A673 (cell line): Measurements from ENCODE around the gene PPARGC1A.

Source experiments
- EZH2 ChIP-seq: fragments of 200-600 bp; sonication (generic); IDR thresholded peaks from 2 replicates; pipeline ENCODE4 v1.6.1; 2017; ENCODE audit warnings: borderline replicate concordance, low read depth, mild to moderate bottlenecking, mixed read lengths, antibody characterized with exemption, low read length; ENCODE audit not compliant: poor library complexity, severe bottlenecking
- TF ChIP-seq, protein P1 (sequence below): fragments of 300-800, 200-600 bp; sonication (generic); conservative IDR thresholded peaks from 2 replicates; pipeline ENCODE4 v1.5.1; 2017; ENCODE audit warnings: low read depth, mild to moderate bottlenecking, antibody characterized with exemption, low read length, moderate library complexity, mixed read lengths

DNA sequence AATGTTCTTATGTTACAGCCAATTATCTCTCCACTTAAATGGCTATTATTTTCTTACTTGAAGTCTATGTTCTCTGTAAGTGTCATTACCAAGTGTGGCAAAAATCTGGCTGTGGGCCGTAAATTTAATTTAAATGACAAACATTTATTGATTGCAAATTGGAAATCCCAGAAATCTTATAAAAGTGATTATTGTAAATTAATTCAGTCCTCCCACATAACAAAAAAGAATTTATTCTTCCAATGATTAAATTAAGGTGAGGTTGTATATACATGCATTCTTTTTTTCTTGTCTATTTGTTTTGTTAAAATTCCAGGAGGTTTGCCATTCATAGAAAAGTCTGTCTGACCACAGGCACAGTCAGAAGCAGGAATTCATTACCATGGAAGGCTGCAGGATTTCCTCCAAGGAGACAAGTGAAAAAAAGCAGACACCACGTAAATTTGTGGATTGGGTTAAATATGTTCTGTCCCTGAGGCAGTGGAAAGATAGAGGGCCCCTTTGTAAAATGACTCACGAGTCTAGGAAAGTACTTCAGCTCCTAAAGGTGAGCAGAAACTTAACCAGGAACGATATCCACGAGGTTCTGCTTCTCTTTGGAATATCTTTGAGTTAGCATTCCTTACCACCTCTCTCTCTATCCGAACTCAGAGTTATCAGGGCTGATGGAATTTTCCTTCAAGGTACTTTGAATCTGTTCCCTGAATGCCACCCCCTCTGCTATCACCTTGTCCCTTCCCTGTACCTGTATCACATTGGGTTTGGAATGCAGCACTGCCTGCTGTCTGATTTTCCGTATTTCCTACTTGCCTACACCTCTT lies 10.7 kb downstream of the PPARGC1A start:
- TF ChIP-seq, protein P1, sequence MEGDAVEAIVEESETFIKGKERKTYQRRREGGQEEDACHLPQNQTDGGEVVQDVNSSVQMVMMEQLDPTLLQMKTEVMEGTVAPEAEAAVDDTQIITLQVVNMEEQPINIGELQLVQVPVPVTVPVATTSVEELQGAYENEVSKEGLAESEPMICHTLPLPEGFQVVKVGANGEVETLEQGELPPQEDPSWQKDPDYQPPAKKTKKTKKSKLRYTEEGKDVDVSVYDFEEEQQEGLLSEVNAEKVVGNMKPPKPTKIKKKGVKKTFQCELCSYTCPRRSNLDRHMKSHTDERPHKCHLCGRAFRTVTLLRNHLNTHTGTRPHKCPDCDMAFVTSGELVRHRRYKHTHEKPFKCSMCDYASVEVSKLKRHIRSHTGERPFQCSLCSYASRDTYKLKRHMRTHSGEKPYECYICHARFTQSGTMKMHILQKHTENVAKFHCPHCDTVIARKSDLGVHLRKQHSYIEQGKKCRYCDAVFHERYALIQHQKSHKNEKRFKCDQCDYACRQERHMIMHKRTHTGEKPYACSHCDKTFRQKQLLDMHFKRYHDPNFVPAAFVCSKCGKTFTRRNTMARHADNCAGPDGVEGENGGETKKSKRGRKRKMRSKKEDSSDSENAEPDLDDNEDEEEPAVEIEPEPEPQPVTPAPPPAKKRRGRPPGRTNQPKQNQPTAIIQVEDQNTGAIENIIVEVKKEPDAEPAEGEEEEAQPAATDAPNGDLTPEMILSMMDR, result no peak
- no peak for TF ChIP-seq EZH2
